PFSK-1 (cell line): ENCODE measurements around the gene MTX2.

Experiments used
- POLR2AphosphoS5 ChIP-seq: IDR thresholded peaks from 2 replicates; pipeline ENCODE4 v1.6.1; 2012; ENCODE audit warnings: low read depth, mild to moderate bottlenecking, control low read depth, low read length, moderate library complexity
- REST ChIP-seq, 2 experiments: IDR thresholded peaks; 2 replicates each; pipeline versions ENCODE4 v1.6.1 to v1.8.0; 2011 to 2012; ENCODE audit warnings: low read depth in 2 of 2, low read length in 2 of 2, control low read depth in 1 of 2, inconsistent platforms in 1 of 2, mild to moderate bottlenecking in 1 of 2, moderate library complexity in 1 of 2; ENCODE audit not compliant: insufficient read depth in 1 of 2
- SIN3A ChIP-seq: IDR thresholded peaks from 2 replicates; pipeline ENCODE4 v1.6.1; 2012; ENCODE audit warnings: mild to moderate bottlenecking, low read length, moderate library complexity, borderline replicate concordance; ENCODE audit not compliant: insufficient read depth

- no peak for TF ChIP-seq REST (IDR thresholded peaks at IDR 0.05; ENCODE audit: insufficient read depth in 1 of 2, low read depth in 2 of 2, low read length in 2 of 2)
- TF ChIP-seq POLR2AphosphoS5, result no peak
- no peak for TF ChIP-seq SIN3A
These were observed 34.3 kb upstream of the MTX2 start for GRCh38 chr2:176234940-176235339.
